Mesothelial cell of epicardium (in vitro differentiated cells): Measurements from ENCODE around the gene SNTB2. TPM values are rescaled to one million over a fixed set of nuclear protein-coding genes. Genes with fewer than 3 reads are reported as not detected.

ENCODE experiments used
- DNase-seq, 2 experiments: peaks; one replicate each; pipeline ENCODE4 v3.0.0; 2021; ENCODE audit warnings: low spot score in 2 of 2; ENCODE audit not compliant: unreplicated experiment in 2 of 2
- H3K27ac Mint-ChIP-seq: 2 replicates; pipeline ENCODE4 v1.8.0; 2021; ENCODE audit warnings: mixed read lengths
- H3K27me3 Mint-ChIP-seq: 2 replicates; pipeline ENCODE4 v1.8.0; 2021; ENCODE audit warnings: low read depth, mixed read lengths
- H3K36me3 Mint-ChIP-seq: 2 replicates; pipeline ENCODE4 v1.8.0; 2021; ENCODE audit warnings: mixed read lengths
- H3K4me1 Mint-ChIP-seq: 2 replicates; pipeline ENCODE4 v1.8.0; 2021; ENCODE audit warnings: mixed read lengths
- H3K4me3 Mint-ChIP-seq: 2 replicates; pipeline ENCODE4 v1.8.0; 2021; ENCODE audit warnings: mild to moderate bottlenecking, moderate library complexity, mixed read lengths
- H3K9me3 Mint-ChIP-seq: 2 replicates; pipeline ENCODE4 v1.8.0; 2021; ENCODE audit warnings: mixed read lengths
- total RNA-seq: library from RNA; stranded (reverse); gene quantifications from 3 replicates; pipeline ENCODE4 v1.2.1, GENCODE V29; 2021
- TF ChIP-seq, protein P1 (sequence below): fragments of 200-600 bp; sonication (generic); IDR thresholded peaks from one replicate; pipeline ENCODE4 v1.5.0; 2021; ENCODE audit warnings: antibody characterized with exemption; ENCODE audit not compliant: unreplicated experiment

The SNTB2 gene
- total RNA-seq, 1 donor from 2014 or later: 26.7 TPM

DNA sequence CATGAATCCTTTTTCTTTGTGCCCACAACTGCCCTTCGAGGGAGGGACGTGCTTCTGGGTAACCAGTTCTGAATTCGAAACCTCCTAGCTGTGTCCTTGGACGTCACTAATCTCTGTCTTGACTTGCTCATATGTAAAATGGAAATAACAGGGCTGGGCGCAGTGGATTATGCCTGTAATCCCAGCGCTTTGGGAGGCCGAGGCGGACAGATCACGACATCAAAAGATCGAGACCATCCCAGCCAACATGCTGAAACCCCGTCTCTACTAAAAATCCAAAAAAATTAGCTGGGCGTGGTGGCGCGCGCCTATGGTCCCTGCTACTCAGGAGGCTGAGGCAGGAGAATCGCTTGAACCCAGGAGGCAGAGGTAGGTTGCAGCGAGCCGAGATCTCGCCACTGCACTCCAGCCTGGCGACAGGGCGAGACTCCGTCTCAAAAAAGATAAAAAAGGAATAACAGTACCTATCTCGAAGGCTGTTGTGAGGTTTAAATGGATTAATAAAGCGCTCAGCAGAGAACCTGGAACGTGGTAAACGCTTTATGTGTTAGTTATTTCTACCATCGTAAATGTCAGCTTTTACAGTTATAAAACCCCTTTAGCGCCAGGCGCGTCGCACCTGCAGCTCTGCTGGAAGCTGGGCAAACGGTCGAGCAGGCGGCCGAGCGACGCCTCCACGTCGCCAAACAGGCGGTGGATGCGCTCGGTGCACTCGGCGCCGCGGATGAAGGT is 151.8 kb downstream of the SNTB2 start:
- TF ChIP-seq, protein P1, sequence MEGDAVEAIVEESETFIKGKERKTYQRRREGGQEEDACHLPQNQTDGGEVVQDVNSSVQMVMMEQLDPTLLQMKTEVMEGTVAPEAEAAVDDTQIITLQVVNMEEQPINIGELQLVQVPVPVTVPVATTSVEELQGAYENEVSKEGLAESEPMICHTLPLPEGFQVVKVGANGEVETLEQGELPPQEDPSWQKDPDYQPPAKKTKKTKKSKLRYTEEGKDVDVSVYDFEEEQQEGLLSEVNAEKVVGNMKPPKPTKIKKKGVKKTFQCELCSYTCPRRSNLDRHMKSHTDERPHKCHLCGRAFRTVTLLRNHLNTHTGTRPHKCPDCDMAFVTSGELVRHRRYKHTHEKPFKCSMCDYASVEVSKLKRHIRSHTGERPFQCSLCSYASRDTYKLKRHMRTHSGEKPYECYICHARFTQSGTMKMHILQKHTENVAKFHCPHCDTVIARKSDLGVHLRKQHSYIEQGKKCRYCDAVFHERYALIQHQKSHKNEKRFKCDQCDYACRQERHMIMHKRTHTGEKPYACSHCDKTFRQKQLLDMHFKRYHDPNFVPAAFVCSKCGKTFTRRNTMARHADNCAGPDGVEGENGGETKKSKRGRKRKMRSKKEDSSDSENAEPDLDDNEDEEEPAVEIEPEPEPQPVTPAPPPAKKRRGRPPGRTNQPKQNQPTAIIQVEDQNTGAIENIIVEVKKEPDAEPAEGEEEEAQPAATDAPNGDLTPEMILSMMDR: no peak
- DNase-seq: no peak
- peak overlapping the region; percentile 97 for H3K4me3 Mint-ChIP-seq
- no peaks in the 10 kb centered on the region for H3K9me3 Mint-ChIP-seq
- H3K27ac Mint-ChIP-seq: peak overlapping the region; percentile 94
- peaks cover 23% of the 10 kb centered on the region for H3K4me1 Mint-ChIP-seq
- H3K27me3 Mint-ChIP-seq: no peaks in the 10 kb centered on the region
- peaks cover 20% of the 10 kb centered on the region for H3K36me3 Mint-ChIP-seq

DNA sequence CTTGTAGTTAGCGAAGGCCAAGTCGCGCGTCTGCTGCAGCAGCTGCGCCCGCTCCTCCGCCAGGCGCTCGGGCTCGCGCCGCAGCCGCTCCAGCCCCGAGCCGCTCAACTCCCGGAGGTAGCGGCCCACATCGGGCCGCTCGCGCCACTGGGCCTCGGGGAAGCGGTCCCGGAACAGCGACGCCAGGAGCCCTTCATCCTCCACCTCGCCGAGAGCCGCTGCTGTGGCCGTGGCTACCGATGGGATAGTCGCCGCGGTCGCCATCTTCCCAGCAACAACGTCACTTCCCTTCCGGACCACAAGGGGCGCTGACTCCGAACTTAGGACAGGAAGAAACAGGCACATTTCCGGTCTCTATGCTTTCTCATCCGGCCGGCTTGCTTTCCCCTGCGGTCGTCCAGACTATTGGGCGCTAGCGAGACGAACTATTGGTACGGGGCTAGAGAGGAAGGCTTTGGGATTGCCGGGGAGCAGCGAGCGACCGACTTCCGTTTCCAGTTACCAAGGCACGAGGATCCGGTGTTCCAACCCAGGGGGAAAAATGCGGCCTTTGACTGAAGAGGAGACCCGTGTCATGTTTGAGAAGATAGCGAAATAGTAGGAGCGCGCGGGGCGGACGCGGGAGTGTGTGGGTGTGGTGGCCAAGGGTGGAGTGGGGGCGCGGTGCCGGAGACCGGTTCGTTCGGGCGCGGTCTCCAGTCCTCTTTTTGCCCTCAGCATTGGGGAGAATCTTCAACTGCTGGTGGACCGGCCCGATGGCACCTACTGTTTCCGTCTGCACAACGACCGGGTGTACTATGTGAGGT is 152.5 kb downstream of the SNTB2 start, which contains the start of the genes COG8 and NIP7:
Gene COG8, minus strand, starts transcription at position 276 of the 806 bp plus-strand sequence. Its CDS starts 12 bp downstream, at position 264.
Gene NIP7, plus strand, starts transcription at position 484 of the 806 bp plus-strand sequence. Its CDS starts 58 bp downstream, at position 542.
- H3K4me1 Mint-ChIP-seq: peaks cover 23% of the 10 kb centered on the region
- peaks cover 14% of the 10 kb centered on the region for H3K36me3 Mint-ChIP-seq
- peak; percentile 78 to 93 for DNase-seq
- no peaks in the 10 kb centered on the region for H3K9me3 Mint-ChIP-seq
- H3K27ac Mint-ChIP-seq: peak within 1 kb of the TSS; percentile 98
- H3K27me3 Mint-ChIP-seq: no peaks in the 10 kb centered on the region
- TF ChIP-seq, protein P1: peak; percentile 97
- H3K4me3 Mint-ChIP-seq: peak within 1 kb of the TSS; percentile 97

DNA sequence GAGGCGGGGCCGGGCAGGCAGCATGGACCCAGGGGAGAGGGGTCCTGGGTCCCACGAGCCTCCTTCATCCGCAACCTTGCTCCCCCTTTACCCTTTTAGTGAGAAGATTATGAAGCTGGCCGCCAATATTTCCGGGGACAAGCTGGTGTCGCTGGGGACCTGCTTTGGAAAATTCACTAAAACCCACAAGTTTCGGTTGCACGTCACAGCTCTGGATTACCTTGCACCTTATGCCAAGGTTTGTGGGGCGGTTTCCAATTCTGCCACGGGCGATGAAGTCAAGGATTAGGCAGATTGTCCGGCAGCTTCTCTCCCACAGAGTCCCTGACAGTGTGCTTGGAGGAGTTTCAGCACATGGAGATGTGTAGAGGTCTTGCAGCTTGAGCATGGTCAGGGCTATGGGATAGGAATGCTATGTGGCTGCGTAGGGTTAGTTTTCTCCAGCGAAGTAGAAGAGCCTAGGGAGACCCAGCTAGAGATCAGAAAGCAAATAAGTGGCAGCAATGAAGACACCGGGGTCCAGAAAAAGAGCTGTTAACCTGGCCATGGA is 153.2 kb downstream of the SNTB2 start:
- no peak for DNase-seq
- Mint-ChIP-seq H3K4me1 (peaks cover 23% of the 10 kb centered on the region), H3K9me3 (no peaks in the 10 kb centered on the region), H3K27ac (peak overlapping the region; percentile 98), H3K36me3 (peaks cover 9% of the 10 kb centered on the region), H3K4me3 (peak overlapping the region; percentile 97), H3K27me3 (no peaks in the 10 kb centered on the region)
- TF ChIP-seq, protein P1: no peak

DNA sequence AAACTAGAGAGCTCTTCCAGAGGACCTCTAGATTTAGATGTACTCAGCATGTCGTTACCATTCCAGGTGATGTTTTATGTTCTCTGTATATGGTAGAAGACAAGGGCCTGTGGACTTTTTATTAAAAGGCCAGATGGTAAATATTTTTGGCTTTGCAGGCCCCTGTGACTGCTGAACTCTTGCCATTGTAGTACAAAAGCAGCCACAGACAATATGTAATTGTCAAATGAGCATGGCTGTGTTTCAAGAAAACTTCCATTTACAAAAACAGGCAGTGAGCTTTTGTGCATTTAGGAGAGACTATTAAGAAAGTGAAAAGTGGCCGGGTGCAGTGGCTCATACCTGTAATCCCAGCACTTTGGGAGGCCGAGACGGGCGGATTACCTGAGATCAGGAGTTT is 157.2 kb downstream of the SNTB2 start:
- no peak overlapping the region for H3K27ac Mint-ChIP-seq
- no peaks in the 10 kb centered on the region for H3K27me3 Mint-ChIP-seq
- no peak overlapping the region for H3K4me3 Mint-ChIP-seq
- H3K4me1 Mint-ChIP-seq: peaks cover 11% of the 10 kb centered on the region
- H3K9me3 Mint-ChIP-seq: no peaks in the 10 kb centered on the region
- DNase-seq: no peak
- TF ChIP-seq, protein P1: no peak
- H3K36me3 Mint-ChIP-seq: peaks cover 12% of the 10 kb centered on the region

DNA sequence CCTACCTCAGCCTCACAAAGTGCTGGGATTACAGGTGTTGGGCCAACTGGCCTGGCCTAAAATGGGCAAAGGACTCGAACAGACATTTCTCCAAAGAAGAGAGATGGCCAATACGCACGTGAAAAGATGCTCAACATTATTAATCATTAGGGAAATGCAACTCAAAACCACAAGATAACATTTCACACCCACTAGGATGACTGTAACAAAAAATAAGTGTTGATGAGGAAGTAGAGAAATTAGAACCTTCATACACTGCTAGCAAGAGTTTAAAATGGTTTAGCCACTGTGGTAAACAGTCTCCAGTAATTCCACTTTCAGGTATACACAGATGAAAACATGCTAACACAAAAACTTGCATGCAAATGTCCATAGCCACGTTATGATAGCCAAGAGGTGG is 159.0 kb downstream of the SNTB2 start:
- peaks cover 12% of the 10 kb centered on the region for H3K36me3 Mint-ChIP-seq
- TF ChIP-seq, protein P1: no peak
- H3K4me1 Mint-ChIP-seq: peaks cover 2% of the 10 kb centered on the region
- H3K9me3 Mint-ChIP-seq: no peaks in the 10 kb centered on the region
- no peak overlapping the region for H3K27ac Mint-ChIP-seq
- no peak for DNase-seq
- no peak overlapping the region for H3K4me3 Mint-ChIP-seq
- H3K27me3 Mint-ChIP-seq: no peaks in the 10 kb centered on the region
